Right ventricle myocardium superior (tissue), 1 donor: ENCODE data around the gene TNPO2. TPM values are rescaled to one million over a fixed set of nuclear protein-coding genes. Genes with fewer than 3 reads are reported as not detected.

ENCODE experiments used
- ATAC-seq: fragments of 200-7000 bp; cut with Tn5 transposase; one replicate; pipeline ENCODE4 v1.9.1; 2020; ENCODE audit warnings: mild to moderate bottlenecking; ENCODE audit not compliant: poor library complexity
- DNase-seq: peaks from one replicate; pipeline ENCODE4 v3.0.0-alpha.2; 2020
- intact Hi-C: fragments of 100-400 bp; cut with DNase I; formaldehyde crosslinking; loops from one replicate; pipeline ENCODE4 v1.11.2; 2022
- long read RNA-seq: library from polyadenylated mRNA; unstranded; transcript quantifications from one replicate; pipeline ENCODE4 v2.0.0, GENCODE V29; 2021
- total RNA-seq: library from RNA; stranded (reverse); fragmentation: NEBNext Ultra II Directional; extraction: Animal tissue kit (Norgen Biotek cat#: 25700); gene quantifications from one replicate; pipeline ENCODE4 v1.2.1, GENCODE V29; 2021
- donor health status: DM: no; HTN: yes; CAD: no; lungs with severe emphysema.

Gene TNPO2
- total RNA-seq: 30.9 TPM
- long read RNA-seq, partial matches to known transcripts: 2 of 9 reads
- long read RNA-seq, other reads (novel, unspliced or antisense): 7 of 9 reads

- intact Hi-C loops: no loop called here
- ATAC-seq (peak; percentile 59), DNase-seq (peak; percentile 72)
These were observed at the start of gene TNPO2 for GRCh38 chr19:12723641-12724426. TNPO2 (minus strand) TSS chr19:12723932; CDS start chr19:12720977, 2,955 bp downstream.

- ATAC-seq: peak; percentile 52
These were observed 48.6 kb upstream of the TNPO2 start for GRCh38 chr19:12772323-12772722.

GRCh38 chr19:12770922-12771321 lies 47.2 kb upstream of the TNPO2 start:
- DNase-seq (no peak), ATAC-seq (no peak)
- intact Hi-C loops: no loop called here

More at GRCh38 chr19:12772323-12772722, 48.6 kb upstream of the TNPO2 start:
- DNase-seq: peak; percentile 75
- intact Hi-C loops: no loop called here

- ATAC-seq: no peak
- intact Hi-C loops: loop anchor here (5.0 kb wide), 2 partner anchors 33 to 78 kb away; partner anchors contain the start of genes PRDX2 and THSD8
- no peak for DNase-seq
These were observed 46.0 kb upstream of the TNPO2 start for GRCh38 chr19:12769689-12770088.

DNA sequence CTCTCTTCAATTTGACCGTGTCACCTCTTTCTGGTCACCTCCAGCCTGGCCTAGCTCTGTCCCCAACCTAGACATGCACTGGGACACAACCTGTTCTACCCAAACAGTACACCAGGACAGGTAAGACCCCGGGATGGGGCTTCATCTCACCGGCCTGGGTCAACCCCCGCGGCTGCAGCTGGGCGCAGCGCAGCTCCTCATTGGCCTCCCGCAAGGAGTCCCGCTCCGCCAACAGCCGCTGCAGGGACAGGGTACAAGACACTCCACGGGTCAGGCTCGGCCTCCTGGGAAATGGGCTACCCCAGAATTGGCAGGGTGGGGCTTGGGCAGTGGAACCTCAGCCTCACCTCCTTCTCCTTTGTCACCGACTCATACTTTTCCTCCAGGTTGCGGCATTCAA lies 43.9 kb upstream of the TNPO2 start:
- ATAC-seq: no peak

GRCh38 chr19:12767150-12767549 lies 43.4 kb upstream of the TNPO2 start:
- no peak for ATAC-seq
- no peak for DNase-seq
- intact Hi-C loops: loop anchor here (5.0 kb wide), 2 partner anchors 35 to 80 kb away; partner anchors contain the start of genes PRDX2 and THSD8

More for the DNA sequence above, 43.9 kb upstream of the TNPO2 start:
- DNase-seq: no peak
- intact Hi-C loops: loop anchor here (5.0 kb wide), 2 partner anchors 35 to 80 kb away; partner anchors contain the start of genes PRDX2 and THSD8

GRCh38 chr19:12766051-12766521 lies 42.4 kb upstream of the TNPO2 start:
- intact Hi-C loops: loop anchor here (5.0 kb wide), 2 partner anchors 36 to 81 kb away; partner anchors contain the start of genes PRDX2 and THSD8
- peak; percentile 93 for DNase-seq
- peak; percentile 88 for ATAC-seq

- no peak for DNase-seq
- no peak for ATAC-seq
- intact Hi-C loops: loop anchor here (5.0 kb wide), 2 partner anchors 38 to 83 kb away; partner anchors contain the start of genes PRDX2 and THSD8
These were observed 41.0 kb upstream of the TNPO2 start for GRCh38 chr19:12764698-12765097.

DNA sequence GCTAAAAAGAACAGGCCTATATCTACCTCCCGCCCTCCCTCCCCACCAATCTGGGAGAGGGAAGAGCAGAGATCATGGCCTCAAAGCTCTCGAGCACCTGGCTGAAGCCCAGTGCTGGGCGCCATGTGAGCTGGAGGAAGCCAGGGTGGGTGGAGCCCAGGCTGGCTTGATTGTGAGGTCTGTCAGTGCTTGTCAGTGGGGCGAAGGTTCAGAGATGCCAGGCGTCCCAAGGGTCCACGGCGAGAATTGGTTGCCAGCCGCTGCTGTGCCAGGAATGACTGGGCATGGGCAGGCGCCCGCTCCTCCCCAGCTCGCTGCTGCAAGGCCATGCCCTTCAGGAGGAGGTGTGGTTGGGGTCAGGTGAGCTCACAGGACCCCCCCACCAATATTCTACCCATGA lies 39.4 kb upstream of the TNPO2 start:
- ATAC-seq (peak; percentile 78), DNase-seq (peak; percentile 83)
- intact Hi-C loops: no loop called here

DNA sequence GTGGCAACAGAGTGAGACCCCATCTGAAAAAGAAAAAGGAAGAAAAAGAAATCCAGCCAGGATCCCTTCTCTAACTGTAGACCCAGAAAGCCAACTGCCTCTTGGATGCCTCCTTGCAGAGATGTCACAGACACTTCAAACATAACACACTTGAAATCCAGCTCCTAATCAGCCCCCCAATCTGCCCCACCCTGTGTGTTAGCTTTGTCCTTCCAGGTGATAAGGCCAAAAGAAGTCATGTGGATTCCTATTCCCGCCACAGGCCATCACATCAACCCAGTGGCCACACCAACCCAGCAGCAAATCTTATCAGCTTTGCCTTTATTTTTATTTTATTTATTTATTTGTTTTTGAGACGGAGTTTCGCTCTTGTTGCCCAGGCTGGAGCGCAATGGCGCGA lies 36.0 kb upstream of the TNPO2 start:
- DNase-seq: no peak
- no peak for ATAC-seq
- intact Hi-C loops: loop anchor here (5.0 kb wide), 1 partner anchor 47 kb away; no protein-coding TSS in a partner anchor

DNA sequence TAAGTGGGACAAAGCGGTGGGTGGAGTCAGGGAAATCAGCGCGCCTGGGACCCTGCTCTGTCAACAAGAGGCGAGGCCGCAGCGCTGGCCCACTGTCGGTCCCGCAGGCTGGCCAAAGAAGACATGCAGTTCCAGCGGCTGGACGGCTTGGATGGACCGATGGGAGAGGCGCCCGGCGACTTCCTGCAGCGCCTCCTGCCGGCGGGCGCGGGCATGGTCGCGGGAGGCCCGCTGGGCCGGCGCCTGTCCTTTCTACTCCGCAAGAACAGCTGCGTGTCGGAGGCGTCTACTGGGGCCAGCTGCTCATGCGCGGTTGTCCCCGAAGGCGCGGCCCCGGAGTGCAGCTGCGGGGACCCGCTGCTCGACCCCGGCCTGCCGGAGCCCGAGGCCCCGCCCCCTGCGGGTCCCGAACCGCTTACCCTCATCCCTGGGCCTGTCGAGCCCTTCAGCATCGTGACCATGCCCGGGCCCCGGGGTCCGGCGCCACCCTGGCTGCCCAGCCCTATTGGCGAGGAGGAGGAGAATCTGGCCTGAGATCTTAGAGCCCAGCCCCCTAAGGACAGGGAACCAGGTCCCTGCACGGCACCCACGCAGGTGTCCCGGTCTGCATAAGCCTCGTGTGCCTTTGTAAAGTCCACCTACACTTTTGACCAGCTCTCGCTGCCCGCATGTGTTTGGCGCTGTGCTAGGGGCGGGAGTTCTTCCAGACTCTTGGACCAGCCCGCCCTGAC lies 34.0 kb upstream of the TNPO2 start:
- peak; percentile 86 for ATAC-seq
- intact Hi-C loops: loop anchor here (5.0 kb wide), 1 partner anchor 45 kb away; no protein-coding TSS in a partner anchor
- DNase-seq: peak; percentile 81

DNA sequence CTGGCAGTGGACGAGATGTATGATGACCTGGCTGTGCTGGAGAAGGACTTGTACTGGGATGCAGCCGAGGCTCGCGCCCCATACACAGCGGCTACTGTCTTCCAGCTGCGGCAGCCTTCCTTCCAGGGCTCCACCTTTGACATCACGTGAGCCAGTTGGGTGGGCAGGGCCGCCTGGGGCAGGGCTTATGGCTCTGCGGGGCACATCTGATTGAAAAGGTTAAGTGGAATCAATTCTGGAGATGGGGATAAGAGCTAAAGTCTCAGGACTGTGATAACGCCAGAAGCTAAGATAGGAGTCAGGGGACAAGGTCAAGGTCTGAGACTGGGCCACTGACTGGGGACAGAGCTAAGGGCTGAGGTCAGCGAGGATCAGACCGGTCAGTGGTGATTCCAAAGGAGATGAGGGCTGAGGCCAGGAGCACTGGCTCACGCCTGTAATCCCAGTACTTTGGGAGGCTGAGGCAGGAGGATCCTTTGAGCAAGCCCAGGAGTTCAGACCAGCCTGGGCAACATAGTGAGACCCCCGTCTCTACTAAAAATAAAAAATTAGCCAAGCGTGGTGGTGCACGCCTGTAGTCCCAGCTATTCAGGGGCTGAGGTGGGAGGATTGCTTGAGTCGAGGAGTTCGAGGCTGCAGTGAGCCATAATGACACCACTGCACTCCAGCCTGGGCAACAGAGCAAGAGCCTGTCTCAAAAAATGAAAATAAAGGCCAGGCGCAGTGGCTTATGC lies 32.6 kb upstream of the TNPO2 start:
- ATAC-seq (no peak), DNase-seq (no peak)
- intact Hi-C loops: loop anchor here (5.0 kb wide), 1 partner anchor 44 kb away; no protein-coding TSS in a partner anchor

- intact Hi-C loops: loop anchor here (5.0 kb wide), 1 partner anchor 42 kb away; no protein-coding TSS in a partner anchor
- ATAC-seq (no peak), DNase-seq (no peak)
These were observed 30.9 kb upstream of the TNPO2 start for GRCh38 chr19:12754465-12755196.

DNA sequence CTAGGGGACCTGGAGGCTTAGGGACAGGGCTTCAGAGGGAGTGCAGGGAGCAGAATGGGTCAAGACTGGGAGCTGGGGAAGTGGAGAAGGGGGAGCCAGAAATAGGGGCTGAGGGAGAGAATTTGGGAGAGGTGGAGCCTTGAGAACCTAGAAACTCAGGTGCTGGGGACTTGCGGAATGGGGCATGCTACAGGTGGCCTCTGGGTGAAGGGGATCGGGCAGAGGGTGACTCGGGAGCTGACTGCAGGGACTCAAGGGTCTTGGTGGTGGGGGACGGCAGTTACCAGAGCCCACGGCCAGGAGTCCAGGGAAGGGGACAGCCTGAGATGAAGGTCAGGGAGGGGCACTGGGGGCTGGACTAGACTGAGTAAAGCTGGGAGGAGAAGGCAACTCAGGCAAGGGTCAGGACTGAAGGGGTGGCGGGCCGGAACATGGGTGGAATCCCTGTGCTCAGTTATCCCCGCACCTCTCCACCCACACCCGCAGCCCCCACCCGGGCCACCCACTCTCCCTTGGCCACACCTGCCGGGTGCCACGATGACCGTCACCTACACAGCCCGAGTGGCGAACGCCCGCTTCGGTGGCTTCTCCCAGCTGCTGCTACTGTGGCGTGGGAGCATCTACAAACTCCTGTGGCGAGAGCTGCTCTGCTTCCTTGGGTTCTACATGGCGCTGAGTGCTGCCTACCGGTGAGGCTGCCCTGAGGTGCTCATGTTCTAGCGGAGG lies 28.5 kb upstream of the TNPO2 start:
- intact Hi-C loops: no loop called here
- DNase-seq (no peak), ATAC-seq (no peak)

GRCh38 chr19:12751635-12752034 lies 27.9 kb upstream of the TNPO2 start, which contains the start of gene BEST2:
BEST2 (plus strand) TSS chr19:12751791; CDS start chr19:12752593, 802 bp downstream.
- intact Hi-C loops: no loop called here
- no peak for ATAC-seq
- no peak for DNase-seq

DNA sequence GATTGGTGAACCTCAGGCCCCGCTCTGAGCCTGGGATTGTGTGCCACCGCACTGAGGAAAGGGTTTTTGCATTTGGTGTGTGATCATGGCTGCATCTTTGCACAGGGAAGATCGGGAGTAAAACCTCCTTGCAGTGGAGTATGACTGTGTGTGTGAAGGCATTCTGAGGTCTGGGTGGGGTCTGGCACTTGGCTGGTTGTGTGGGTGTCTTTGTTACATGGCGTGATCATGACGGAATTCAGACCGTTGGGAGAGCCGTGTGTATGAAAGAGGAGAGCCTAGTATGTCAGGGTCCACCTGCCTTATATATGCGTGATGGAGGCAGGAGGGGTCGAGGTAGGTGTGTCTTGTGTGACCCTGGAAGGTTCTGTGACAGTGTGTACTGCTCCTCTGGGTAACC lies 27.1 kb upstream of the TNPO2 start:
- DNase-seq (no peak), ATAC-seq (no peak)
- intact Hi-C loops: no loop called here

GRCh38 chr19:12749938-12750521 lies 26.3 kb upstream of the TNPO2 start:
- DNase-seq (no peak), ATAC-seq (no peak)
- intact Hi-C loops: no loop called here
